HG03558 (cell line): Measurements from ENCODE around the gene LIM2.
"Not testable (repeated sequence)": the region's sequence is repeated elsewhere in the genome, so short reads cannot be mapped to it uniquely, and the experiment has no call there.

Experiments used
- ATAC-seq: cut with Tn5 transposase; IDR thresholded peaks from one replicate; pipeline ENCODE4 v1.9.1; 2021; ENCODE audit warnings: moderate number of reproducible peaks; ENCODE audit not compliant: unreplicated experiment; ENCODE audit errors: extremely low read depth

Gene LIM2

GRCh38 chr19:51397453-51397852, 9.7 kb upstream of the LIM2 start:
- ATAC-seq: not testable (repeated sequence)

DNA sequence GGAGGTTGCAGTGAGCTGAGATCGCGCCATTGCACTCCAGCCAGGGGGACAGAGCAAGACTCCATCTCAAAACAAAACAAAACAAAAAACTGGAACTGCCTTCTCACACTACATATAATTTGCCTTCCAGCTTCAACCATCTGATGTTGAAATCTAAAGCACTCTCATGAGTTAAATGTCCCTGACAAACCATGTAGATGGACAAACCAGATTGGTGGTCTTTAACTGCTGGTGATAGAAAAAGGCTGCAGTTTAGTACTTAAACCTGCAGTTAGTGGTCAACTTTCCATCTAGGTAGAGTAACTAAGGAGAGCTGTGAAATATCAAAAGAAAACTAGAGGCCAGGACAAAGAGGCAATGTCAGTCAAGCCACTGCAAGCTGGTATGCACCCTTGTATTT, 8.4 kb upstream of the LIM2 start:
- ATAC-seq: no peak

- peak; percentile 68 for ATAC-seq
These were observed 6.5 kb upstream of the LIM2 start for GRCh38 chr19:51394050-51394836.

- ATAC-seq: no peak
These were observed 4.9 kb upstream of the LIM2 start for GRCh38 chr19:51392701-51393100.

DNA sequence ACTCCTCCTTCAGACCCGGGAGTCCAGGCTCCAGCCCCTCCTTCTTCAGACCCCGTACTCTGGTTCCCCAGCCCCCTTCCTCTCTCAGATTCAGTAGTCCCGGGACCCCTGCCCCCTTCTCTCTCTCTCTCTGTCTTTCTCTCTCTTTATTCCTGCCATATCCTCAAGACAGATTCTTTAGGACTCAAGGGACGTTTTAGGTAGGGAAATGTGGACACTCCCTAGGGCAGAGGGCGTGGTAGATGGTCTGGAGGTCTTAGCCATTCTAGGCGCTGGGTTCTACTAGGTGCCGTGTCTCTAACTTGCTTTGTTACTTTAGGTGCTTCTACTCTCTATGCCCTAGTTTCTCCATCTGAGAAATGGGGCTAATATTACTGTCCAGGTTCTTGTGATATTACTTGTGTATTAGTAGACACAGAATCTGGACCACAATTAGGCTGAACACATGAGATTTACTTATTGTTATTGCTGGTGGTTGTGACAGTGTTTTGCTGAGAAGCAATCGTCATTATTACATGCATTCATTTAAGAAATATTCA, 3.4 kb upstream of the LIM2 start:
- ATAC-seq: no peak

- ATAC-seq: no peak
These were observed 1.4 kb upstream of the LIM2 start for GRCh38 chr19:51389143-51389542.

DNA sequence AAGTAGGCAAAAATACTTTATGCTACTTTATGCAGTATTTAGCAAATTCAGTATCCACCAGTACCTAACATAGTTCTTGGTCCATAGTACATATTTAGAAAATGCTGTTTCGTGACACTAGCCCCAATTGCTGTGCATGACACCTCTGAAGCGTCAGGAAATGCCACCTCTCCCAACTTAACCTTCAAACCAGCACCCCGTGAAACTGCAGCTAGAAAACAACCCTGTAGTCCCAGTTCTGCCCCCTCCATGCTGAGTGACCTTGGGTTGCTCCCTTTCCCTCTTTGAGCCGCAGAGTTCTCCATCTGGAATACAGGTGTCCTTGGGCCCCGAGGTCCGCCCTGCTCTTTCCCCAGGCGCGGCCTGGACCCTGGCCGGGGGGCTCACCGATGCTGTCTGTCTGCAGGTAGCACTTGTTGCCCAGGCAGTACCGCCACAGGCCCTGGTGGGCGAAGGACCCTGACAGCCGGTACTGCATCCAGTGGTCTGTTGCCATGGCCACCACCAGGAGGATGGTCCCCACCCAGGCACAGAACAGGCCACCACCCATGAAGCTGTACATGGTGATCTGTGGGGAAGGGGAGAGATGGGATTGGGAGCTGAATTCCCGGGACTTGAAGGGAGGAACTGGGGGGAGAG, 773 bp downstream of the LIM2 start:
- ATAC-seq: no peak

GRCh38 chr19:51382004-51382403, 5.8 kb downstream of the LIM2 start:
- no peak for ATAC-seq

GRCh38 chr19:51380379-51380778, 7.4 kb downstream of the LIM2 start:
- ATAC-seq: no peak

DNA sequence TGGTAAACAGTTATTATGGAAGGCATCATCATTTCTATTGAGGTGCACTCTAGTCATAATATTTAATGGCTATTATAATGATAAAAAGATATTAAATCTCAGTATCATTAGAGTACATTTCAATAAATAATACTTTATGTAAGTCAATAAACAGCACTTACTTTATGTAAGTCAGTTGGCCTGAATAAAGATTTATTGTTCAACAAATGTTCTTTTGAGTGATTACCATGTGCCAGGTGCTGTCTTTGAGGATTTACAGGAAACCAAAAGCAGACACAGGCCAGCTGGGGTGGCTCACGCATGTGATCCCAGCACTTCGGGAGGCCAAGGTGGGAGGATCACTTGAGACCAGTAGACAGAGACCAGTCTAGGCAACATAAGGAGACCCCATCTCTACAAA, 10.4 kb downstream of the LIM2 start:
- ATAC-seq: no peak

DNA sequence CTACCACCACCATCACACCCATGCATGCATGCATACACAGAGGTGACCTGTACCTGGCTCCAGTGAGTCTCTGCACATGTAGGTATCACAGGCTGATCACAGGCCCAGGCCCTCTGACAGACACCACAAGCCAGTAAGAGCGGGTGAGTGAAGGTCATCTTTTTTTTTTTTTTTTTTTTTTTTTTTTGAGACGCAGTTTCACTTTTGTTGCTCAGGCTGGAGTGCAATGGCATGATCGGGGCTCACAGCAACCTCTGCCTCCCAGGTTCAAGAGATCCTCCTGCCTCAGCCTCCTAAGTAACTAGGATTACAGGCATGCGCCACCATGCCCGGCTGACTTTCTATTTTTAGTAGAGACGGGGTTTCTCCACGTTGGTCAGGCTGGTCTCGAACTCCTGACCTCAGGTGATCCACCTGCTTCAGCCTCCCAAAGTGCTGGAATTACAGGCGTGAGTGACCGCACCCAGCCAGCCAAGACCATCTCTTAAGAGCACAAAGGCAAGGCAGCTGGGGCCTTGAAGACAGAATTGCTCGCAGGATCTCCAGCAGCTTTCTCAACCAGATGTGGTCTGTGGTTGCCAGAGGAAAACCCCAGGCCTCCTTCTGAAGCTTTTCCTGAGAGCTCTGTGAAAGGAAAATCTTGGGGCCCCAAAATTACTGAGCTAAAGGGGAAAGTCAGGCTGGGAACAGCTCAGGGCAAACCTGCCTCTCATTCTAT, 12.1 kb downstream of the LIM2 start:
- ATAC-seq: no peak

- ATAC-seq: no peak
These were observed 14.9 kb downstream of the LIM2 start, which contains the start of gene NKG7 for GRCh38 chr19:51372649-51373504. Gene NKG7 (minus strand): TSS chr19:51372654. CDS start chr19:51372535, 119 bp downstream.

DNA sequence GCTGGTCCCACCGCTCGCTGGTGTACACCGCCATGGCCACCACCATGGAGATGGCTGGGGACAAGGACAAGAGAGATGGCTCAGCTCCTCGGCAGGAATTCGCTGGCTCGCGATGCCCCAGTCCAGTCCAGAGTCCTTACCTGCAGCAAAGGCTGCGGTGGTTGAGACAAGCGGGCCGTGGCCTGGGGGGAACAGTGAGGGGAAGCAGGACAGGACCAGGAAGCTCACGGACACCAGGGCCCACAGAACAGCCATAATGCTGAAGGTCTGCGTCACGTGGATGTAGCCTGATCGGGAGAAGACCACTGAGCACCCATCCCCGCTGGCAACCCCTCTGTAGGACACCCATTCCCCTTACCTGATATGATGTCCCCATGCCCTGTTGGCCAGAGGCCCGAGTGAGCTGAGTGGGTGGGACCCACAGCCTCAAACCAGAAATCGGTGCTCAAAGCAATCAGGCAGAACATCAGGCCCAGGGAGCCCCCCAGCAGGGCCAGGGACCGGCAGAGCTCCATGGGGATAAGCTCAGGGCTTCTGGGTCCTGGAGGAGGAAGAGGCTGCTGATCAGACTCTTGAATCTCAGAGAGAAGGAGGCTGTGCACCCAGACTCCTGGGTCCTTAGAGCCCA, 15.6 kb downstream of the LIM2 start:
- no peak for ATAC-seq

DNA sequence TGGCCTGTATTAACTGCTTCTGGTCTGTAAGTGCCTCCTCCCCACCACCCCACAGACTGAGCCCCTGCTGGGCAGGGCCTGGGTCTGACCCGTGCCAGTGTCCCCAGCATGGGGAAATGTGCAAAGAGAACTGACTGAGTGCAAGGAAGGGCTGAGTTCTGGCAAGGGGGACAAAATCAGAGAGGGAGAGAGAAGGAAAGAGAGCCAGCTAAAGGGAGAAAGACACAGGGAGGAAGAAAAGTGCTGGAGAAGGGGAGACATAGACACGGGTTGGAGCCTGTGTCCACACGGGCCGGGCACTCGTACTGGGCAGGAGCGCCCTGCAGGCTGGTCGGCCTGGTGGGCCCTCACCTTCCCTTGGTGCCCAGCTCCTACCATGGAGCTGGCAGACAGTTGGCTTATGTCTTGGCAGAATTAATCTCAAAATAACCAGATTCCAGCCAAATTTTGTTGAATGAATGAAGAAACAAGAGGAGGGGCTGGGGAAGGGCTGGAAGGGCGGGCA, 16.5 kb downstream of the LIM2 start:
- no peak for ATAC-seq

DNA sequence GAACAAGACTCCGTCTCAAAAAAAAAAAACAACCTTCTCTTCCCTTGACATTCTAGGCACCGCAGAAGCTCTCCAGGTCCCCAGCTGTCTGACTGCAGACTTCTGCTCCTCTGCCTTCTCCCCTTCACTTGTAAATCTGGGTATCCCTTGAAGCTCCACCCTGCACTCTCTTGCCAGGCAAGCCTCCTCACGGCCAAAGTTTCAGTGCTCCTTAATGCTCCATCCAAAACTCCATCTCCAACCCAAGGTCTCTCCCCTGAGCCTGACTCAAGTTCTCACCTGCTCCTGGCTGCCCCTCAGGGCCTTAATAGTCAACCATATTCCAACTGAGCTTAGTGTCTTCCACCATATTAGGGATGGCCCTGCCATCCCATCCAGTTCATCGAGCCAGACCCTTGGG, 17.5 kb downstream of the LIM2 start:
- no peak for ATAC-seq

DNA sequence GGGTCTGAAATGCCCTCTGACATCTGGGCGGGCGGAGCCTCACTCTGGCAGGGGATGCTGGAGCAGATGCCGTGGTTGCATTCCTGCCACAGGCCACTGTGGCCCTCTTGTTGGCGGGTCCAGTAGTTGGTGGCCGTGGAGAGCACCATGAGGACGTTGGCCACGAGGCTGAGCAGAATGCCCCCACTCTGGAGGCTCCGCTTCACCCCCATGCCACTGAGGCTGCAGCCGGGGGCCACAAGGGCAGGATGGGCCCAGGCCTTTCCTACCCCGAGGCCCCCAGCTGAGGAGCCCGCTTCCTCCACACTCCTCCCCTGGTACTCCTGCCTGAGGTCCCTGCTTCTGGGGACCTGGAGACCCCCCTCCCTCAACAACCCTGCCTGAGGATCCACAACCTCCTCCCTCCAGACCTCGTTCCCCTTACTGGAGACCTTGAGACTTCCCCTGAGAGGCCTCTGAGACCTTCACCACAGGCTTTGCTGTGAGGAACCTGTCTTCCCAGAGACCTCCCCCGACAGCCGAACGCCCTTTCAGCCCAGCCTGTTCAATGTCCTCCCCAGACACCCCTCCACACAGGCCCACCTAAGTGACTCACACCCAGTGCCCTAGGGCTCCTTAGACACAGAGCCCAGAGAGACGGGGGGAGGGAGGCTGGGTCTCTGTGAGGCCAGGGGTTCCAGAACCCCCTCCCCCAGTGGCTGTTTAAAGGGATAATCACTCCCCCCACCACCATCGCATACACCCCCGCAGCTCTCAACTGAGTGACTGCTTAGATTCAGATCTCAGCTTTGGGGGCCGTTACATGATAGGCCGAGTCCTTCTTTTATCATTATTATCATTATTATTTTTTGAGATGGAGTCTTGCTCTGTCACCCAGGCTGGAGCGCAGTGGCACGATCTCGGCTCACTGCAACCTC, 19.1 kb downstream of the LIM2 start, which contains the start of gene CLDND2:
Gene CLDND2 (minus strand): TSS at position 638 of the 917 bp plus-strand sequence. CDS start 426 bp downstream, at position 212.
- no peak for ATAC-seq

DNA sequence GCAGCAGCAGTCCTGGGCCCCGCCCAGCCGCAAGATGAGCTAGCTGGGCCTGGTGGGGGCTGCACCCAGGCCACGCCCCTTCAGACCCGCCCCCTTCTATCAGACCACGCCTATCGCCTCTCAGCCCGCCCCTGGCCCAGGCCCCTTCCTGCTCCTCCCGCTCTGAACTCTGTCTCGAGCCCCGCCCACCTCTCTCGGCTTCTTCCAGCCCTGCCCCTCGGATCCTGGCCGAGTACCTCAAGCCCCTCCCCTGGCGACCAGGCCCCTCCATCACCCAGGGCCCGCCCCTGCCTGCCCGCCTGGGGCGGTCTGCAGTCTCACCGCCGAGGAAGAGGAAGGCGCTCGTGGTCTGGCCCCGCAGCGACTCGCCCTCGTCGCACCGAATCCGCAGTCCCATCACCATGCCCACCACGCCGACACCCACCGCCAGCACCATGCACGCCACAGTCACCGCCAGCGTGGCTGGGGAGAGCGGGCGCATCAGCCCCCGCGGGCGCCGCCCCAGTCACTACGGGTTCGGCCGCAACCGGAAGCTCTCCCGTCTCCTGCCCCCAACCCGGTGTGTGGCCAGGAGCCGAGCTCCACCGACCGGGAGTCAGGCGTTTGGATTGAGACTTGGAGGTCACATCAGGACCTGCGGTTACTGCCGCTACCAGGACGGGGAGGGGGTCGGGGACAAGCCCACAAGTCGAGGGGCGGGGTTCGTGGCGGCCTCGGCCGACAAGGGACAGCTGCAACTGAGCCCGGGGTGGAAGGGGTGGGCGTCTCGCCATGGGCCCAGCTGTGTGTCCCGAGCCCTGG, 20.0 kb downstream of the LIM2 start:
- no peak for ATAC-seq

DNA sequence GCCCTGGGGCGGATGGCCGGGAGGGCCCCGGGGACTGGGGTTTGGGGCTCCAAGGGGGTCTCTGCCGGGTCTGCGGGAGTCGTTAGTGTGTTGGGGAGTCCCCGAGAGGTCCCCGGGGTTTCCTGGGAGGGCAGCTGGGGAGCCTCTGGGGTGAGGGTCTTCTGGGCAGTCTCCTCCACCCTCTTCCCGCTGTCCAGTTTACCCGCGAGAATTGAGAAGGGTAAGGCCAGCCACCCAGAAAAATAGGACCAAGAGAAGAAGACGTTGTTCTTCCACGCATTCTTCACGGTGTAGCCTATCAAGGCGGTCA, 20.6 kb downstream of the LIM2 start:
- ATAC-seq: no peak
